HL-60 (cell line): Measurements from ENCODE around the gene PELI1.

Experiments used
- DNase-seq, 2 experiments: peaks; one replicate each; pipeline ENCODE4 v3.0.0-alpha.2; 2010 to 2020; ENCODE audit warnings: low read depth in 1 of 2, low spot score in 1 of 2
- H3K27ac ChIP-seq: fragments of 250-450 bp; sonication (Bioruptor Pico); replicated peaks from 2 replicates; pipeline ENCODE4 v1.5.1; 2020; ENCODE audit warnings: mild to moderate bottlenecking, moderate library complexity
- H3K27me3 ChIP-seq: fragments of 250-450 bp; sonication (Bioruptor Pico); 2 replicates; pipeline ENCODE4 v1.5.1; 2021; ENCODE audit warnings: mild to moderate bottlenecking, moderate library complexity; ENCODE audit not compliant: insufficient read depth, poor library complexity, severe bottlenecking
- H3K4me3 ChIP-seq: replicated peaks from 2 replicates; pipeline ENCODE4 v1.5.1; 2011; ENCODE audit warnings: mild to moderate bottlenecking, control low read depth, low read length; ENCODE audit not compliant: insufficient read depth
- CTCF ChIP-seq: IDR thresholded peaks from one replicate; pipeline ENCODE4 v1.5.1; 2011; ENCODE audit warnings: low read length, control low read depth, inconsistent platforms; ENCODE audit not compliant: insufficient read depth
- GABPA ChIP-seq: IDR thresholded peaks from 2 replicates; pipeline ENCODE4 v1.6.1; 2012; ENCODE audit warnings: low read depth
- POLR2AphosphoS5 ChIP-seq: IDR thresholded peaks from 2 replicates; pipeline ENCODE4 v1.6.1; 2012; ENCODE audit warnings: low read depth
- REST ChIP-seq: IDR thresholded peaks from 2 replicates; pipeline ENCODE4 v1.6.1; 2012; ENCODE audit warnings: low read depth; ENCODE audit not compliant: insufficient replicate concordance
- SPI1 ChIP-seq: IDR thresholded peaks from 2 replicates; pipeline ENCODE4 v1.6.1; 2012; ENCODE audit warnings: low read depth, mild to moderate bottlenecking, borderline replicate concordance

Gene PELI1

GRCh38 chr2:64124571-64124970, 19.6 kb downstream of the PELI1 start:
- no peaks in the 10 kb centered on the region for H3K27me3 ChIP-seq
- no peak overlapping the region for H3K27ac ChIP-seq
- DNase-seq = no peak
- H3K4me3 ChIP-seq = no peak overlapping the region
- TF ChIP-seq CTCF = no peak
- TF ChIP-seq SPI1 = no peak
- no peak for TF ChIP-seq REST
- no peak for TF ChIP-seq POLR2AphosphoS5
- no peak for TF ChIP-seq GABPA

GRCh38 chr2:64124168-64124567, 20.1 kb downstream of the PELI1 start:
- TF ChIP-seq GABPA (no peak), CTCF (no peak), REST (no peak), SPI1 (no peak), POLR2AphosphoS5 (no peak)

DNA sequence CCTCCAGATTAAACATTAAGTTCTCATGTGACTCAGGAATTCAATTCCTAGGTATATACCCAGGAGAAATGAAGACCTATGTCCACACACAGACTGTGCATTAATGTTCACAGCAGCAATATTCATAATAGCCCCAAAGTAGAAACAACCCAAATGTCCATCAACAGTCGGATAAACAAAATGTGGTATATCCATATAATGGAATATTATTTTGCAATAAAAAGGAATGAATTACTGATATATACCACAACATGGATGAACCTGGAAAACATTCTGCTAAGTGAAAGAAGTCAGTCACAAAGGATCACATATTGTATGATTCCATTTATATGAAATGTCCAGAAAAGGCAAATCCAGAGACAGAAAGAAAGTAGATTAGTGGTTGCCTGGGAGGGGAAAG, 20.5 kb downstream of the PELI1 start:
- Histone ChIP-seq H3K27ac (no peak overlapping the region), H3K27me3 (no peaks in the 10 kb centered on the region), H3K4me3 (no peak overlapping the region)
- DNase-seq = no peak
- TF ChIP-seq POLR2AphosphoS5 = no peak
- TF ChIP-seq REST = no peak
- no peak for TF ChIP-seq SPI1
- no peak for TF ChIP-seq GABPA
- no peak for TF ChIP-seq CTCF

More at GRCh38 chr2:64124168-64124567, 20.1 kb downstream of the PELI1 start:
- Histone ChIP-seq H3K27ac (no peak overlapping the region), H3K4me3 (no peak overlapping the region), H3K27me3 (no peaks in the 10 kb centered on the region)
- no peak for DNase-seq
